Epithelial cell of proximal tubule (primary cell): Measurements from ENCODE around the gene PRKAR1A. TPM values are rescaled to one million over a fixed set of nuclear protein-coding genes. Genes with fewer than 3 reads are reported as not detected.

ENCODE experiments used
- DNase-seq: peaks from one replicate; pipeline ENCODE4 v3.0.0-alpha.2; 2011; ENCODE audit warnings: low read depth
- H3K4me3 ChIP-seq: 2 replicates; pipeline ENCODE4 v1.5.1; 2011; ENCODE audit warnings: low read depth, mild to moderate bottlenecking, low read length
- total RNA-seq: library from RNA; depleted of rRNA; stranded (reverse); fragments of >200 nt; gene quantifications from 2 replicates; pipeline ENCODE4 v1.2.3, GENCODE V29; 2015
- TF ChIP-seq, protein P1 (sequence below): conservative IDR thresholded peaks from 2 replicates; pipeline ENCODE4 v1.5.1; 2012; ENCODE audit warnings: low read depth, mild to moderate bottlenecking, low read length

The PRKAR1A gene
- total RNA-seq, 1 donor from 2014 or later = 157 TPM

GRCh38 chr17:68569346-68569745 lies 57.1 kb downstream of the PRKAR1A start:
- no peak overlapping the region for H3K4me3 ChIP-seq

GRCh38 chr17:68570526-68570925 lies 58.3 kb downstream of the PRKAR1A start:
- TF ChIP-seq, protein P1, sequence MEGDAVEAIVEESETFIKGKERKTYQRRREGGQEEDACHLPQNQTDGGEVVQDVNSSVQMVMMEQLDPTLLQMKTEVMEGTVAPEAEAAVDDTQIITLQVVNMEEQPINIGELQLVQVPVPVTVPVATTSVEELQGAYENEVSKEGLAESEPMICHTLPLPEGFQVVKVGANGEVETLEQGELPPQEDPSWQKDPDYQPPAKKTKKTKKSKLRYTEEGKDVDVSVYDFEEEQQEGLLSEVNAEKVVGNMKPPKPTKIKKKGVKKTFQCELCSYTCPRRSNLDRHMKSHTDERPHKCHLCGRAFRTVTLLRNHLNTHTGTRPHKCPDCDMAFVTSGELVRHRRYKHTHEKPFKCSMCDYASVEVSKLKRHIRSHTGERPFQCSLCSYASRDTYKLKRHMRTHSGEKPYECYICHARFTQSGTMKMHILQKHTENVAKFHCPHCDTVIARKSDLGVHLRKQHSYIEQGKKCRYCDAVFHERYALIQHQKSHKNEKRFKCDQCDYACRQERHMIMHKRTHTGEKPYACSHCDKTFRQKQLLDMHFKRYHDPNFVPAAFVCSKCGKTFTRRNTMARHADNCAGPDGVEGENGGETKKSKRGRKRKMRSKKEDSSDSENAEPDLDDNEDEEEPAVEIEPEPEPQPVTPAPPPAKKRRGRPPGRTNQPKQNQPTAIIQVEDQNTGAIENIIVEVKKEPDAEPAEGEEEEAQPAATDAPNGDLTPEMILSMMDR = no peak
- H3K4me3 ChIP-seq = no peak overlapping the region
- no peak for DNase-seq

More at GRCh38 chr17:68569346-68569745, 57.1 kb downstream of the PRKAR1A start:
- TF ChIP-seq, protein P1 = no peak
- DNase-seq = no peak

- TF ChIP-seq, protein P1 = no peak
- DNase-seq = no peak
- no peak overlapping the region for H3K4me3 ChIP-seq
Measured at GRCh38 chr17:68572138-68572842, 60.1 kb downstream of the PRKAR1A start.

GRCh38 chr17:68573338-68573737 lies 61.1 kb downstream of the PRKAR1A start:
- TF ChIP-seq, protein P1 = no peak
- no peak overlapping the region for H3K4me3 ChIP-seq
- DNase-seq = no peak

DNA sequence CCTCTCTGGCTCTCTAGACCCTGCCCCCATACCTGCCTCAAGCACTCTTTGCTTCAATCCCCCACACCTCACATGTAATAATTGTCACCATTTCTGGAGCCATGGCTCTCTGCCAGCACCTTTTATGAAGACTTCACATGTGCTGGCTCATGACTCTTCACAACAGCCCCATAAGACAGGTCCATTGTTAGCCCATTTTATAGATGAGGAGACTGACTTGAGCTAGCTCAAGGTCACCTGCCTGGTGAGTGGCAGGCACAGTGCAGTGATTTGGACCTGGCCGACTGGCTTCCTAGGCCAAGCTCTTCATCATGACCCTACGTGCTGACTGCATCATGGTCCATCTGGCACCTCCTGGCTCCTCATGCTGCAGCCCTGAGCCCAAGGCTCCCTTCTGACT lies 63.9 kb downstream of the PRKAR1A start:
- no peak overlapping the region for H3K4me3 ChIP-seq
- DNase-seq = no peak

DNA sequence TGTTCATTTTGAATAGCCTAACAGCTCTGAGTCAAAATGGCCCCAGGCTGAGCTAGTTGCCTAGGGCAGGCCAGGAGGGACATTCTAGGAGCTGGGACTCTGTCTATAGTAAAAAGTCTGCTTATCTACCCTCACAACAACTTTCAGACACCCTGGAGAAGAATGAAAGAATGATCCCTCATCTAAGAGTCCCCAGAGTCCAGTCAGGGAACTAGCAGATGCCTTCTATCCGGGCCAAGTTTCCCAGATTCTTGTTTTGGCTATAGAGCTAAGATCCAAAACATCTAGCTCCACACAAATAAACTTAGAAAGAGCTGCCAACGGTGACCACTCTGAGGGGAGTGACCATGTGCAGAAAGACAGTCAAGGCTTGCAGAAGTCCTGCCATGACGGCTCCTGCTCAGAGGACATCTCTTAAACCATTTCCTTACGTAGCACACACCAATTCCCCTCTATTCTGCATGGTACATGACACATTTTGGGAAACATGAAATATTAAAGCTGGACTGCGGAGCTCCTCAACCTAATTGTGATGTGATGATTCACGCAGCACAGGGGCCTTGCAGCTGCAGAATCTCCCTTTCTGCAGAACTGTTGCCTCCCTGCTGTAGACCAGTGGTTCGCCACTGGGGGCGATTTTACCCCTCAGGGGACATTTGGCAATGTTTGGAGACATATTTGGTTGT lies 64.7 kb downstream of the PRKAR1A start:
- TF ChIP-seq, protein P1 = no peak
- DNase-seq = no peak
- H3K4me3 ChIP-seq = no peak overlapping the region

More for the DNA sequence above, 63.9 kb downstream of the PRKAR1A start:
- TF ChIP-seq, protein P1 = no peak
